HG02678 (cell line): Measurements from ENCODE around the gene SAMD8.

Experiments
- ATAC-seq: cut with Tn5 transposase; IDR thresholded peaks from one replicate; pipeline ENCODE4 v1.9.1; 2021; ENCODE audit warnings: mild to moderate bottlenecking, moderate library complexity; ENCODE audit not compliant: unreplicated experiment

SAMD8 gene

DNA sequence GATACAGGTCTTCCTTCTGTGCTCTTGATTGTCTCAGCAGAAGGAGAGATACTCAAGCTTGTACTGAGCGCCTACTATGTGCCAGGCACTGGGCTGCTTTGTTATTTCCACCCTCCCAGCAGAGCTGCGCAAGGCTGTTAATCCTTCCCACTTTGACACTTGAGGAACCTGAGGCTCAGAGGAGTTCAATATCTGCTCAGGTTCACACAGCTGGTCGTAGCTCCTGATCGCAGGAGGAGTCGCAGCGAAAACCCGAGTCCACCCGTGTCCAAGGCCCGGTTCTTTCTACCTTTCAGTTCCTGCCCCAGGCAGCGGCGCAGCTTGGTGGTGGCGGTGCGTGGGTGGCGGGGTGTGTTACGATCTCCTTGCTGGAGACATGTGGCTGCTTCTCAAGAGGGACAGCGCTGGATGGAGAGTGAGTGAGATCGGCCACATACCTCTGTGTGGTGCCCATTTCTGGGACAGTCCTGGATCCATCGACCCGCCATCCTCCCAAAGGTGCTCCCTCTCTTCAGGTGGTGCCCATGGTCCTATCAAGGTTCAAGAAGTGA is 26.5 kb upstream of the SAMD8 start:
- no peak for ATAC-seq

DNA sequence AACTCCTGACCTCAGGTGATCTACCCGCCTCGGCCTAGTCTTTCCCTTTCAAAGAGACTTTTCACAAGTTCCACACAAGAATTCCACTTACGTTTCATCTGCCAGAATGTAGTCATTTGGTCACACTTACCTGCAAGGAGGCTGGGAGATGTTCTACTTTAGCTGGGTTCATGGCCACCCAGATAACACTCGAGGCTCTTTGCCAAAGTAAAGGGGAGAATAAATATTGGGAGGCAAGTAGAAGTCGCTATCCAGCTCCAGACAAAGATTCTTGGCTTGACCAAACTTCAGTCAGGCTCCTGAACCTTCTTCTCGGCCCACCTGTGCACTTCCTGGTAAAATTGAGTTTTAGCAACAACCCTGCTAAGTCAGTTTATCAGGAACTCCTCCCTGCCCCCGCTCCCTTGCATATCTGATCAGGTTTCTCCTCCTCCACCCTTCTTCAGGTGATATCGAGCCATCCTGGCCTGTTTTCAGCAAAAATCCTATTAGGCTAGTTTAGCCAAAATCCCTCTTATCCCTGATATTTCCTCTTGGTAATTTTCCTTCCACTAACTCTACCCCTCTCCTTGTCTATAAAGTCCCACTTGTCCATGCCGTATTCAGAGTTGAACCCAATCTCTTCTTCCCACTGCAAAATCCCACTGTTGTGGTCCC is 25.1 kb upstream of the SAMD8 start:
- no peak for ATAC-seq

DNA sequence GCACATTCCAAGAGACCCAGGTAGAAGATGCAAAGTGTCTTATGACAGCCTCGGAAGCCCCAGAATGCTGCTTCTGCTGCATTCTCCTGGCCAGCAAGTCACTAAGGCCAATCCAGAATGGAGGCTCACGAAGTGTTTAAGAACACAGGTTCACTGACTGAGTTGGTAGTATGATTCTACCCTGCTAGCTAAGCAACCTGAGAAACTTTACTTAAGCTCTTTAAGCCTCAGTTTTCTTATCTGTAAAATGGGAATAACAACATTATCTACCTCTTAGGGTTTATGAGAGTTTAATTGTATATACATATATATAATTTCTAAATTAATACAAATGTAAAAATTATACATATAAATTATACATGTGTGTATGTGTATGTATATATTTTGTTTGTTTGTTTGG is 22.8 kb upstream of the SAMD8 start:
- ATAC-seq = no peak

DNA sequence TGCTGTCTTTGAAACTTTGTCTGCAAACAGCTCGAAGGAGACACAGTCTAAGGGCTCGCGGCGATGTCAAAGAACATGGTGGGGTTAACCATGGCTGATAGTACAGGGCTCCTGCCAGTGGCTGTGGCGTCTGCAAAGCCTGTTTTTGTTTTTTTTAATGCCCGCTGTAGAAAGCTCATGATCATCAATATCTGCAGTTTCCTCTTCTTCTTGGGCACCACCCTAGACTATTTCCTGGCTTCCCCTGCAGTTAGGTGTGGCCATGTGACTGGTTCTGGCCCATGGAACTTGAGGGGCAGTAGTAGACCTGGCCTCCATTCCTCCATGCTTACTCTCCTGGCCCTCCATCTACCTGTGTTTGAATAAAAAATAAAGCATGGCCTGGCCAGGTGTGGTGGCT is 21.8 kb upstream of the SAMD8 start:
- ATAC-seq = no peak

DNA sequence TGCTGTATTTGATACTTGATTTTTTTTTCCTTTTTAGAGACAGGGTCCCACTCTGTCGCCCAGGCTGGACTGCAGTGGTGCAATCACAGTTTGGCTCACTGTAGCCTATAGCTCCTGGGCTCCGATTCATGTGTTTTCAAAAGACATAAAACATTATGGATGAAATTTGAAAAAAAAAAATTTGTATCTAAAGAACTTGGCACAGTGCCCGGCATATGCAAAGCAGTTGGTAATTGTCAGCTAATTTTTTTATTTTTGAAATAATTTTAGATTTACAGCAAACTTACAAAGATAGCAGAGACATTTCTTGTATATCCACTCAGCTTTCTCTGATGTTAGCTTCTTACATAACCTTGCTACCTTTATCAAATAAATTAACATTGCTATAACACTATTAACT is 20.3 kb upstream of the SAMD8 start:
- no peak for ATAC-seq

DNA sequence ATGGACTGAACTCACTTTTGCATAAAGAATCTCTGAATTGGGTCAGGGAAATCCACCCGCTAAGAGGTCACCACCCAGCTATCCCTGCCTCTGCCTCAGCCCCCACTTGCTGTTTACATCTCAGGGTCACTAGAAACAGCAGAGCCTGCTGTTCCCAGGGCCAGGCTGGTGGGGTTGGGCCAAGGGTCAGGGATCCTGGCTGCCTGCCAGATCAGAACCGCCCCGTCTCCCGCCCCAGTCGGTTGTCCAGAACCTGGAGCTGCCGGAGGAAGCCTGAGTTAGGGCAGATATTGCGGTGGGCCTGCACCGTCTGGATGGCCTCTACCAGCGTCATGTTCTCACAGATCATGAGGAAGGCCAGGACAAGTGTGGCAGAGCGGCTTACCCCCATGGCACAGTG is 17.0 kb upstream of the SAMD8 start:
- ATAC-seq = no peak

DNA sequence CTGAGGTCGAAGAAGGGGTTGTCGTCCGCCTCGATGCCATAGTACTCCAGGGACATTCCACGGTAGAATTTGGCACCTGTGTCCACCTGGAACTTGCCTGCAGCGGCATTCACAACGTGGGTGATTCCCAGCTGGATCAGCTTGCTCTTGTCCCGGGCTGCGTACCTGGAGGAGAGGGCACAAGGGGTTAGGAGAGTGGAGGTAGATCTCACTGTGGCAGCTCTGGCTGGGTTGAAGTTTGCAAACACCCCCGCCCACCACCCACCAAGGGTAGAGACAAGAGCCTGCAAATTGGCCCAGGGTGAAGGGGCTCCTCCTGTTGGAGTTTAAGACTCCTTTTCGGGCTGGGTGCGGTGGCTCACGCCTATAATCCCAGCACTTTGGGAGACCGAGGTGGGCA is 15.8 kb upstream of the SAMD8 start:
- ATAC-seq = no peak

DNA sequence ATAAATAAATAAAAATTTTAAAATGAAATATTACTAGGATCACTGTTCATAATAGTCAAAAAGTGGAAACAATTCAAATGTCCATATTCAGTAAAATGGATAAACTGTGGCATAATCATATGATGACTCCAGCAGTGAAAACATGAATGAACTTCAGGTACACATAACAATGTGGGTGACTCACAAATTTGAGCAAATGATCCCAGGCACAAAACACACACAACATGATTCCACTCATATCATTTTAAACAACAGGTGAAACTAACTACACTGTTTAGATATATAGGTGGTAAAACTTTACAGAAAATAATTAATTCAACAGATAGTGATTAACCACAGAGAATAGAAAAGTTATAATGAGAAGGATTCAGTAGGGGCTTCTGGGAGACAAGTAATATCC is 14.7 kb upstream of the SAMD8 start:
- no peak for ATAC-seq

DNA sequence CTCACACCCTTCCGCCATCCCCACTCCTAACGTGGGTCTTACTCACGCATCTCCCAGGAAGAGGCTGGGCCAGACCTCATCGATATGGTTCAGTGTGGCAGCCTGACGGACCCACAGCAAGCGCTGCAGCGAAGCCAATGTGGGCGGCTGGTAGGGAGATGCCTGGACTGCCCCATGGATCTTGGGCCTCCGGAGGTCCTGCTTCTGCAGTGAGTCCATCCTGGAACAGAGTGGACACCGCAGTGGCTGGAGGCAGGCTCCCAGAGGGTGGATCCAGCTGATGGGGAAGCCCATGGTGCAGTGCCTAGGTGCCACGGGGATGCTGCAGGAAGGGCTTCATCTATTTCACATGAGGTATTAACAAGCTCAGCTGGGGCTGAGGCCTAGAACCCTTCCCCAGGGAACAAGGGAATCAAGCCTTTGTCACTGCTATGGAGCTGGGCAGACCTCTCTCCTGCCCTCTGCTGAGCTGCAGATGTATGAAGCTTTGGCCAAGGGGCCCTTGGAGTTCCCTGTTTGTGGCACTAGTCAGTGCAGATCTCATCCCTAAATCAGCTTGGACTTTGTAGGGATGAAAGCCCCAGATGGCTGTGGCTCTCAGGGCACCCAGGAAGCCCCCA is 13.7 kb upstream of the SAMD8 start:
- ATAC-seq = no peak

DNA sequence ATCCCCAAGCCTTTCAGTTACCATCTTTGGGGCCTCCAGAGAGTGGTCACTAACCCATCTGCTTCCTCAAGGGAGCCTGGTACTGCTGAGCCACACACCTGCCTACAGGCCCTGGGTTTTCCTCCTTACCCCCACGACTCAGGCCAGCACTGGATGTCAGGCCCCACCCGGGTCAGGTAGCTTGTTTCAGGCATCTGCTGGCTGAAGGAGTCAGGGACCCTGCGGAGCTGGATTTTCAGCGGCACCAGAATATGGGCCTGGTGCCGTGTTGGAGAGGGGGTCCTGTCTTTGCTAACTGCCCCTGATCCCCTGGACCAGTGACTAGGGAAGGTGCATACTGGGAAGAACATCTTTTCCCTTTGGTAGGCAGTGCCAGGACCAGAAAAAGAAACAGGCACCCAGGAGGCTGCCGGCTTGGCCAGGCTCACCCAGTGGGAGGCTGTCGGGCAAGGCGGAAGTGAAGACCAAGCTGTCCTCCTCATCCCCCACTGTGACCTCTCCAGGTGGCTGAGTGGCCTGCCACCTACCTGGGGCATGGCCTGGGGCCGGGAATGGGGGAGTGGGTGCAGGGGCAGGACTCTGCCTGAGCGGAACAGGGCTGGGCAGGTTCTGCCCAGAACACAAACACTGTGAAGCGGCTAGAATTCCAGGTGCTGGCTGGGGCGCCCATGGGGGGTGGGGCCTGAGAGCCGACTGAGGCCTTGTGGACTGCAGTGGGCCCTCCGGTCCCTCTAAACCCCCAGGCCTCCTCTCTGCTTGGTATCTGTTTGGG is 12.4 kb upstream of the SAMD8 start:
- no peak for ATAC-seq

DNA sequence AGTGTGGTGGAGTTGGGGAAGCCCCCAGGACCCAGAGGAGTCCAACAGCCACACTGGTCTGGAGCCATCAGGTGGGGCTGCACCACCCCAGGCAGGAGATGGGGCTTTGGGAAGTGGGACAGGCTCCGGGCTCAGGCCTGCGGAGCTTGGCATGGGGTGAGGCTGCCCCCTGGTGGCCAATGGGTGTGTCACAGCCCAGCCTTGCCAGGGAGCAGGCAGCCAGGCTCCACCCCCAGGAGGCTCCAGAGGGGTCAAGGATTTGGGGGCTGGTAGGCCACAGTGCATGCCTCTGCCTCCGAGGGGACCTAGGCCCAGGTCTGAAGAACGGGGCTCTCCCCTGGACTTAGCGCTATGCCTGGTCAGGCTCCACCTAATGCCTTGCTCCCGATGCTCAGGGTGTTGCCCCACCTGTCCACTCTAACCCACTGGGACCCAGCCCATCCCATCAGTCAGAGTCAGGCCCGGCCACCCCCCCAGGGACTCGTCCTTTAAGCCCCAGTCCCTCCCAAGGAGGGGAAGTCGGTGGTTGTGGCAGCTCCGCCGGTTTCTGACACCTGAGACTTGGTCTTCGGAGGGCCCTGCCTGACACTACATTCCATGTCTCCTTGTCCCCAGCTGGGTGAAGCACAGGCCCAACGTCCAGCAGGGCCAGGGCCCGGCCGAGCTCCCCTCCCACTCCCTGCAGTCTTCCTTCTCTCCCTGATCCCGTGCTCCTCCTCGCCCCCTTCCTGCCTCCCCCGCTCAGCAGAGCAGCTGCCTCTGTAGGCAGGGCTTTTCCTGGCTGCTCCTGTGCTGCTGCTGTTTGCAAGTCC is 11.3 kb upstream of the SAMD8 start:
- peak; percentile 81 for ATAC-seq

DNA sequence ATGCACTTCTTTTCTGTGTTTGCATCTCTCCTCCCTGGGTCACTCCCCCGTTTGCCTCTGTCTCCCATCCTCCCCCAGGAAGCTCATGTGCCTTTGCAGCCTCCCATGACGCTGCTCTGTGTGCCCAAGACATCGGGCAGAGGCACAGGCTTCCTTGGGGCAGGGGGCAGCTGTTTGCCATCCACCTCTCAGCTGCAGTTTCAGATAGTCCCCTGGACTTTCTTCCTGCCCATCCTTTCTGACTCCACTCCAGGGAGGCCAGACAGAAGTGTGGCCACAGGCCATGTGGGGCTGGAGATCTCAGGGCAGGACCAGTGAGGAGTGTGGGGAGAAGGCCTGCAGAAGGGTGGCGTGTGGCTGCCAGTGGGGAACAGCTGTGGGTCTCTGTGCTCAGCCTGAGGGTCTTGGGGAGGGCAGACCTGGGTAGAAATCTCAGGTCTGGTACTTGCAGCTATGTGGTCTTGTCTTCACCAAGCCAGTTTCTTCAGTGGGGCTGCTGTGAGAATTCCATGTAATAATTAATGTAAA is 10.6 kb upstream of the SAMD8 start:
- no peak for ATAC-seq

DNA sequence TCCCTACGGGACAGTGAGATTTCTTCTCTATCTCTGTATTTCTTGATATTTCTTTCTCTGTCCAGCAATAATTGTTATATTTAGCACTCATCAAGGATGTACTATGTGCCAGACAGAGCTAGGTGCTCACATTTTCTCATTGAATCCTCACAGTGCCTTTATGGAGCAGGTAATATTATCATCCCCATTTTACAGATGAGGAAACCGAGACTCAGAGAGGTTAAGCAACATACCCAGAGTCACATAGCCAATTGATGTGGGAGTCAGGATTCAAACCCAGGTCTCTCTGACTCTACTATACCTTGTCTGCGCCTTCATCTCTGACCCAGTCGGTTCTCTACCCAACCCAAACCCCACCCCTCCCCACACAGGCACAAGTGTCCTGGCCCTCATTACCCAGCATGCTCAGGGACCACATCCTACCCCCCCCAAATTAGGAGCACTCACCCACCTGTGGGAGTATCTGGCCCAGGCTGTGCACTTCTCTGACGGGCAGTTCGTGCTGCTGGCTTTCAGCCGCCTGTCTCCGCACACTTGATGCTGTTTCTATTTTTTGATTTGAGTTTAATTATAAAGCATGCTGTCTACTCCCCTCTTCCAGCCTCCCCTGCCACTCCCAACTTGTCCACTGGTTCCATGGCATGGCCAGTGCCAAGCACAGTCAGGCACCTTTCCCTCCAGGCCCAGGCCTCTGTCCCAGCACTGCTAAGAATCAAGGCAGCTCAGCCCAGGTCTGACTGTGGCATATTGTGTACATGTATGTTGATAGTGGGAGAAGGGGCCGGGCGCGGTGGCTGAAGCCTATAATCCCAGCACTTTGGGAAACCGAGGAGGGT is 9.8 kb upstream of the SAMD8 start:
- no peak for ATAC-seq

DNA sequence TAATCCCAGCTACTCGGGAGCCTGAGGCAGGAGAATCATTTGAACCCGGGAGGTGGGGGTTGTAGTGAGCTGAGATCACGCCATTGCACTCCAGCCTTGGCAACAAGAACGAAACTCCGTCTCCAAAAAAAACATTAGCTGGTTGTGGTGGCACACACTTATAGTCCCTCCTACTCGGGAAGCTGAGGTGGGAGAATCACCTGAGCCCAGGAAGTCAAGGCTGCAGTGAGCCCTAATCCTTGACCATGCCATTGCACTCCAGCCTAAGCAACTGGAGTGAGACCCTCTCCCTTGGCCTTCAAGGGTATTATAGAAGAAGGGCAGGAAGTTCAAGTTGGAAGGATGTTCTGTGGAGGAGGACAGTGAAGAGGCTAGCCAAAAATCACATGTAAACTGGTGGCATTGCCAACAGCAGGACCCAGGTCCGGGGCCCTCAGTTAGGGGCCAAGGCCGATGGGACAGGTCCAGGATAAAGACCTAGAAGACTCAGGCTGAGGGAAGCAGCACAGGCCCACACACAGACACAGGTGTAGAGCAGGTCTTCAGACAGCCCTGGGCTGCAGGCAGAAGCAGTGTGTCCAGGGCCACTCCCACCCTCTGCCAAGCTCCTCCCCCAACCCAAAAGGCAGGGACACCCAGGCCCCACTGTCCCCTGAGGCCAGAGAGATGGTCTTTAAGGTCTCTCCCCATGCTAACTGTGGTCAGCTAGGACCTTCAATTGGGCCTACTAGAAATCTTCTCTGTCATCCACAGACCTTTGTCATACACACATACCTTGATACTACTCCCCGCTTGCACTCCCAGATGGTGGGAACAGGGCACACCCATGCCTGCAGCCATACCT is 8.4 kb upstream of the SAMD8 start:
- no peak for ATAC-seq

DNA sequence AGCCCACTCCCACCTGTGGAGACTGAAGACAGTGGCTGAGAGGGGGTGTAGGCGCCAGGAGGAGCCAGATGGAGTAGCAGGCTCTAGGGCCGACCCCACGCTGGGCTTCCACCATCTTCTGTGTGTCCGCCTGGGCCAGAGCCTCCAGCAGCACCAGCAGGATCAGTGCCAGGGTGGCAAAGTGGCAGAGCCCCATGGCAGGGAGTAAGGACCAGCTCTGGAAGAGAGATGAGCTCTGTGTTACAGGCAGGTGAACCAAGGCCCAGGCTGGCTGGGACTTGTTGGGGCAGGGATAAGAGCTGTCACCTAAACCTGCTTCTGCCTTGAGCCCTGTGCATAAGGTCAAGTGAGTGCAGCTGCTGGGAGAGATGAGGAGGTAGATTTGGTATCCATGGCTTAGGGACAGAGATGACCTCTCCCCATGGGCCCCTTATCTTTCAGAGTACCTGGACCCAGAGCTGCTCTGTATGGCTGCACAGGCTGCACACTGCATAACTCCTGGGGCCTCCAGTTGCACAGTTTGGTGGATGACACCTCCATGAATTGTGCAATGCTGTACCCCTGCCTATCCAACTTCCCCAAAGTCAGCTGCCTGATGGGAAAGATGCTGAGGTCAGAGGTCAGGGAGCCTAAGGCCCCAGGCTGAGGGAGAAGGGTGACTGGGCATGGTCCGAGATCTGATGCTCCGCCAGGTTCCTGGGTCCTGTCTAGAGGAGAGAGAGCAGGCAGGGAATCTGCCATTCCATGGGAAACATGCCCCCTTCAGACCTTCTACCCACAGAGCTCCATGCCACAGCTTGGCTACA is 7.4 kb upstream of the SAMD8 start:
- no peak for ATAC-seq

DNA sequence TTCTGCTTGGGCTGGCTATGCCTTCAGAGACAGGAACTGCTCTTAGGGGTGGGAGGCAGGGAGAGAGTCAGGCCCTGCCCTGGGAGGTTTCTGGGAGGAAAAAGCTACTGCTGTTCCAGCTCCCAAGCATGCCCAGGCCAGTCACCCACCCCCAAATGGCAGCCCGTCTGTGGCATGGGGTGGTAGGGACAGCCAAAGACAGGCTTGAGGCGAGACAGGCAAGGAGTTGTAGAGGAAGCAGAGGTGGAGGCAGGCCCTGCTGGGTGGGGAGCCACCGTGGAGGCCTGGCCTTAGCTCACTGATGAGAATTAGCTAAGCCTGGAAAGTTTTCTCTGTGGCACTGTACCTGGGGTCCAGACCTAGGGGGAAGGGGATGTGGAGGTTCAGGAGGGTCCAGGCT is 6.6 kb upstream of the SAMD8 start:
- no peak for ATAC-seq

DNA sequence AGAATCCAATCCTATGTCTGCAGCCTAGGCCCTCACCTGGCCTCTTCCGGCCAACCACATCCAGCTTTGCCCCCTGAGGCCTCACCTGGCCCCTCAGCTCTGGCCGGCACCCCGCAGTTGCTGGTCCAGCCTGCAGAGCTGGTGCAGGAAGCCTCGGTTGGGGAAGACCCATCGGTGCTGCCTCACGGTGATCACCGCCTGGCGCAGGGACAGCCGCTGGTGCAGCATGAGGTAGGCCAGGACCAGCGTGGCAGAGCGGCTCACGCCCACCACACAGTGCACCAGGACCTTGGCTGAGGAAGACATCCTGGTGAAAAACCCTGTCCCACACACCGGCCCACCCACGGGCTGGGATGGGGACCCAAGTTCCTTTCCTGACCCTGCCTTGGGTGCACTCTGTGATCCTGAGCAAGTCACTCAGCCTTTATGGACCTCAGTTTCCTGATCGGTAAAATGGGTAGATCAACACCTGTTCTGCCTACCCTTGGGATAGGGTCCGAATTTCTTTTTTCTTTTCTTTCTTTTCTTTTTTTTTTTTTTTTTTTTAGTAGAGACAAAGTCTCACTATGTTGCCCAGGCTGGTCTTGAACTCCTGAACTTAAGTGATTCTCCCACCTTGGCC is 5.8 kb upstream of the SAMD8 start:
- ATAC-seq = no peak

DNA sequence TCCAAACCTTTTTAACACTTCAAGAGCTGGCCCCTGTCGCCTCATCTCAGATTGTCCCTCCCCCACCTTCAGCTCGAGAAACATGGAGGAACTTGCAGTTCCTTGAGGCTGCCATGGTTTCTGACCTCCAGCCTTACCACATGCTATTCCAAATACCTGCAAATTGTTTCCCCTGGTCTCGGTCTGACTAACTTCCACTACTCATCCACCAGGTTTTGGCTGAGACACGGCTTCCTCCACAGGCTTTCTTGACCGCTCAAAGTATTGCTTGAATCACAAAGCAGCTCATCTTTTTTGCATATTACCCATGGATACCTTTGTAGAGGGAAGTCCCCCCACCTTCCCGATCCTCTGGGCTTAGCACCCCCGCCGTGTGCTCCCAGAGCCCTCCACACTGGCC is 5.2 kb upstream of the SAMD8 start:
- ATAC-seq = no peak
